Measurements from ENCODE around the gene WNT3. TPM values are rescaled to one million over a fixed set of nuclear protein-coding genes. Genes with fewer than 3 reads are reported as not detected.

WNT3 gene
- total and polyA plus RNA-seq, 2 of the 8 experiments (the other 6 are each of a cell fraction or from before 2014, with no cell fraction given), result 0.56 to 2.0 TPM

GRCh38 chr17:46847204-46848191, 29.0 kb upstream of the WNT3 start:
- ChIA-PET CTCF (ENCODE audit: partially characterized antibody) (interaction anchor here (0.6 to 3.4 kb wide), 7 partner anchors 12 to 95 kb away, joined by 3 to 18 read pairs (median 3); no protein-coding TSS in a partner anchor), POLR2A (ENCODE audit: partially characterized antibody) (interaction anchor here (1.1 kb wide), 1 partner anchor 98 kb away, joined by 4 read pairs; no protein-coding TSS in a partner anchor)
- H2BK5ac ChIP-seq (ENCODE audit: low read depth, low read length), result no peak overlapping the region
- no peak overlapping the region for H3K56ac ChIP-seq (replicated peaks; ENCODE audit: insufficient read length, low read depth, low read length)
- H2BK12ac ChIP-seq (ENCODE audit: low read depth, low read length), result no peak overlapping the region
- H3K9me3 ChIP-seq (ENCODE audit: insufficient read depth in 2 of 2, low read depth in 1 of 2, low read length in 1 of 2), result peaks cover 9 to 10% of the 10 kb centered on the region in 2 experiments; a peak in 3 of 4 replicates
- no peak overlapping the region for H4K8ac ChIP-seq (ENCODE audit: extremely low read depth, insufficient read depth, low read length)
- H3K14ac ChIP-seq (ENCODE audit: insufficient read length), result no peak overlapping the region
- H3K23ac ChIP-seq (ENCODE audit: insufficient read length), result no peak overlapping the region
- no peaks in the 10 kb centered on the region for H3K79me2 ChIP-seq (ENCODE audit: control insufficient read depth in 1 of 2, insufficient read depth in 2 of 2, low read length in 2 of 2)
- no peak overlapping the region for H3K18ac ChIP-seq (ENCODE audit: extremely low read depth, low read length)
- no peak overlapping the region for H3K27ac ChIP-seq (ENCODE audit: low read depth, low read length)
- WGBS, 2 experiments (ENCODE audit: extremely low coverage in 1 of 2, insufficient coverage in 1 of 2, insufficient read length in 1 of 2, insufficient replicate concordance in 2 of 2, low coverage in 1 of 2, low lambda C conversion rate in 2 of 2, missing lambda C conversion rate in 1 of 2), result 71% methylated on average over 7 of the region's 8 CpGs; no CpG with 5 or more reads in 1 of the 2 experiments
- H3K27me3 ChIP-seq (replicated peaks in 1 of 4; ENCODE audit: control insufficient read depth in 3 of 4, extremely low read depth in 1 of 4, insufficient read depth in 3 of 4, low read length in 3 of 4), result peaks cover 14 to 36% (median 29%) of the 10 kb centered on the region in 4 experiments
- no peak overlapping the region for H3K4me2 ChIP-seq (ENCODE audit: insufficient read depth in 1 of 2, low read depth in 2 of 2, low read length in 2 of 2)
- no peak overlapping the region for H2BK20ac ChIP-seq (ENCODE audit: low read length)
- H3K4ac ChIP-seq (replicated peaks; ENCODE audit: insufficient read length, low read depth, low read length), result peak overlapping the region; percentile 32
- no peak overlapping the region for H2BK120ac ChIP-seq (replicated peaks; ENCODE audit: low read depth, low read length)
- H2BK15ac ChIP-seq (ENCODE audit: low read length), result no peak overlapping the region; the same call in 1 of the 2 replicates
- no peak overlapping the region for H4K91ac ChIP-seq (replicated peaks; ENCODE audit: insufficient read length, low read length)
- H3K4me1 ChIP-seq (replicated peaks in 1 of 4; ENCODE audit: control insufficient read depth in 3 of 4, insufficient read depth in 4 of 4, low read length in 3 of 4), result peaks cover 0 to 3% (median 3%) of the 10 kb centered on the region in 4 experiments; a peak in 2 of 7 replicates
- DNase-seq (ENCODE audit: low read depth in 1 of 2, low spot score in 2 of 2) (no peak), FAIRE-seq (no peak)
- H4K20me1 ChIP-seq (replicated peaks in 1 of 2; ENCODE audit: control insufficient read depth in 1 of 2, insufficient read depth in 2 of 2, low read length in 2 of 2), result no peaks in the 10 kb centered on the region
- no peak overlapping the region for H2AFZ ChIP-seq (ENCODE audit: low read length)
- no peak overlapping the region for H3K4me3 ChIP-seq (ENCODE audit: extremely low read depth in 1 of 4, insufficient read depth in 2 of 4, low read depth in 3 of 4, low read length in 4 of 4)
- no peak overlapping the region for H2AK5ac ChIP-seq (ENCODE audit: low read depth, low read length)
- H3K79me1 ChIP-seq (ENCODE audit: low read depth, low read length), result no peaks in the 10 kb centered on the region
- H3K9ac ChIP-seq (replicated peaks in 1 of 4; ENCODE audit: extremely low read depth in 1 of 4, low read depth in 3 of 4, low read length in 3 of 4), result no peak overlapping the region
- H3K36me3 ChIP-seq (ENCODE audit: control insufficient read depth in 2 of 4, insufficient read depth in 4 of 4, low read length in 3 of 4), result no peaks in the 10 kb centered on the region
- no peak overlapping the region for H4K5ac ChIP-seq (ENCODE audit: insufficient read length, low read depth, low read length)
- H3K23me2 ChIP-seq (ENCODE audit: low read depth, low read length), result peaks cover 14% of the 10 kb centered on the region
- TF ChIP-seq SIRT6 (IDR thresholded peaks at IDR 0.05; ENCODE audit: low read length) (no peak), FOSL1 (IDR thresholded peaks at IDR 0.05; ENCODE audit: insufficient read depth, low read depth, low read length) (no peak), NRF1 (IDR thresholded peaks at IDR 0.05; ENCODE audit: low read depth, low read length) (no peak), RXRA (IDR thresholded peaks at IDR 0.05; ENCODE audit: insufficient read depth, low read depth, low read length) (no peak), RNF2 (IDR thresholded peaks at IDR 0.05; ENCODE audit: borderline replicate concordance, low read depth, low read length, missing control alignments, poor library complexity, severe bottlenecking) (no peak), RAD21 (IDR thresholded peaks at IDR 0.05 in 1 of 2, conservative IDR thresholded peaks at IDR 0.05 in 1 of 2; ENCODE audit: low read depth in 2 of 2, low read length in 2 of 2) (no peak), PHF8 (conservative IDR thresholded peaks at IDR 0.05; ENCODE audit: low read depth, low read length) (no peak), SP1 (IDR thresholded peaks at IDR 0.05; ENCODE audit: low read depth, low read length) (no peak), SAP30 (IDR thresholded peaks at IDR 0.05; ENCODE audit: insufficient read depth, insufficient replicate concordance, low read length) (no peak), POU5F1 (IDR thresholded peaks at IDR 0.05; ENCODE audit: low read depth, low read length) (no peak)

Data from H1 (cell line).